ENCODE data around the gene UBQLN4. TPM values are rescaled to one million over a fixed set of nuclear protein-coding genes. Genes with fewer than 3 reads are reported as not detected.

UBQLN4 gene
- total and polyA plus RNA-seq, 9 of the 15 experiments (the other 6 are each of a cell fraction or from before 2014, with no cell fraction given): 13.5 to 65.5 (median 37.0) TPM

GRCh38 chr1:156025876-156026275 is 27.7 kb downstream of the UBQLN4 start (continued):
- no peak for TF ChIP-seq CHD7 (IDR thresholded peaks at IDR 0.05; ENCODE audit: low read depth, low read length)
- no peak for TF ChIP-seq FOXK2 (conservative IDR thresholded peaks at IDR 0.05 in 1 of 2, IDR thresholded peaks at IDR 0.05 in 1 of 2; ENCODE audit: low read depth in 2 of 2)
- TF ChIP-seq SP2 (IDR thresholded peaks at IDR 0.05; ENCODE audit: extremely low read depth, low read depth, low read length, poor library complexity, severe bottlenecking): no peak
- no peak for TF ChIP-seq CREB5 (CRISPR knock-in tag; IDR thresholded peaks at IDR 0.05)
- TF ChIP-seq EGR1 (conservative IDR thresholded peaks at IDR 0.05): no peak
- TF ChIP-seq MEIS2 (IDR thresholded peaks at IDR 0.05; ENCODE audit: partially characterized antibody): no peak
- no peak for TF ChIP-seq ZNF668 (CRISPR knock-in tag; IDR thresholded peaks at IDR 0.05)
- TF ChIP-seq HDAC2 (IDR thresholded peaks at IDR 0.05): 0 out of 2 replicates have a peak, but pooled peaks have one; percentile 11
- no peak for TF ChIP-seq NFE2L1 (tag; IDR thresholded peaks at IDR 0.05; ENCODE audit: borderline replicate concordance, low read depth)
- no peak for TF ChIP-seq HDAC8 (tag; IDR thresholded peaks at IDR 0.05)
- no peak for TF ChIP-seq SAFB (IDR thresholded peaks at IDR 0.05; ENCODE audit: borderline replicate concordance, low read depth, low read length)
- TF ChIP-seq ARNT (IDR thresholded peaks at IDR 0.05): no peak
- TF ChIP-seq ETS1 (conservative IDR thresholded peaks at IDR 0.05; ENCODE audit: control insufficient read depth, low read depth, low read length): no peak
- no peak for TF ChIP-seq MAFF (IDR thresholded peaks at IDR 0.05; ENCODE audit: low read length)
- no peak for TF ChIP-seq NFIC (IDR thresholded peaks at IDR 0.05)
- no peak for TF ChIP-seq HDAC1 (IDR thresholded peaks at IDR 0.05)
